ENCODE results near the gene ROPN1. TPM values are rescaled to one million over a fixed set of nuclear protein-coding genes. Genes with fewer than 3 reads are reported as not detected.
"Not testable (repeated sequence)": the region's sequence is repeated elsewhere in the genome, so short reads cannot be mapped to it uniquely, and the experiment has no call there.

Gene ROPN1
- total and polyA plus RNA-seq, 2 of the 4 experiments (the other 2 are of a cell fraction) = 0.03 to 0.18 TPM

- H3K9me3 ChIP-seq (ENCODE audit: control insufficient read depth, insufficient read depth, low read length); H3K18ac ChIP-seq (ENCODE audit: low read depth, low read length); H2AFZ ChIP-seq (replicated peaks; ENCODE audit: low read length, poor library complexity); H4K5ac ChIP-seq (ENCODE audit: low read depth, low read length); POLR2A ChIA-PET (ENCODE audit: unreplicated experiment); H3K56ac ChIP-seq (ENCODE audit: extremely low read depth, insufficient read depth, low read length); dilution Hi-C loops (cut with HindIII; ENCODE audit: low sequenced_read_pairs, unreplicated experiment); H3K23ac ChIP-seq (ENCODE audit: low read depth, low read length); H3K27ac ChIP-seq (ENCODE audit: insufficient read depth, low read length); ATAC-seq (ENCODE audit: low read depth); H2BK120ac ChIP-seq (ENCODE audit: low read depth, low read length); in situ Hi-C loops (cut with MboI; ENCODE audit: low sequenced_read_pairs); intact Hi-C loops (cut with micrococcal nuclease); H2BK20ac ChIP-seq (ENCODE audit: low read depth, low read length); H3K4ac ChIP-seq (ENCODE audit: low read depth, low read length); H3K36me3 ChIP-seq (ENCODE audit: control insufficient read depth, insufficient read depth, low read length); H3K14ac ChIP-seq (replicated peaks; ENCODE audit: low read depth, low read length); H3K9ac ChIP-seq (ENCODE audit: low read depth, low read length); H3K9me1 ChIP-seq (ENCODE audit: insufficient read depth, low read length); H2AK9ac ChIP-seq (replicated peaks; ENCODE audit: low read depth, low read length, poor library complexity); BruUV-seq (replicated peaks); H4K91ac ChIP-seq (ENCODE audit: insufficient read depth, low read depth, low read length); H4K8ac ChIP-seq (ENCODE audit: low read depth in 2 of 2, low read length in 2 of 2); H3K4me3 ChIP-seq (ENCODE audit: insufficient read depth, low read depth, low read length); H4K20me1 ChIP-seq (ENCODE audit: insufficient read depth, low read length); H2BK5ac ChIP-seq (ENCODE audit: low read depth, low read length, poor library complexity, severe bottlenecking); DNase-seq; H2AK5ac ChIP-seq (ENCODE audit: low read depth, low read length); CTCF ChIA-PET; H3K79me1 ChIP-seq (ENCODE audit: low read depth in 1 of 2, low read length in 2 of 2); H3K4me1 ChIP-seq (ENCODE audit: control insufficient read depth, insufficient read depth, low read length); H2BK15ac ChIP-seq (ENCODE audit: low read depth, low read length); H3K27me3 ChIP-seq (ENCODE audit: control insufficient read depth, insufficient read depth, low read length); H3K4me2 ChIP-seq (ENCODE audit: low read depth, low read length): not testable (repeated sequence)
- no CpG with 5 or more reads among the region's 2 CpGs for whole genome bisulfite sequencing, 2 experiments (ENCODE audit: extremely low coverage in 2 of 2, insufficient read length in 1 of 2)
Observed at GRCh38 chr3:123967260-123967659, 24.7 kb downstream of the ROPN1 start.

GRCh38 chr3:123966799-123967198, 25.1 kb downstream of the ROPN1 start:
- H3K18ac ChIP-seq (ENCODE audit: low read depth, low read length); ATAC-seq (ENCODE audit: low read depth); H3K9me1 ChIP-seq (ENCODE audit: insufficient read depth, low read length); H3K56ac ChIP-seq (ENCODE audit: extremely low read depth, insufficient read depth, low read length); H3K14ac ChIP-seq (replicated peaks; ENCODE audit: low read depth, low read length); BruUV-seq (replicated peaks); H3K23ac ChIP-seq (ENCODE audit: low read depth, low read length); DNase-seq; H4K20me1 ChIP-seq (ENCODE audit: insufficient read depth, low read length); intact Hi-C loops (cut with micrococcal nuclease); H3K79me1 ChIP-seq (ENCODE audit: low read depth in 1 of 2, low read length in 2 of 2); H2AK5ac ChIP-seq (ENCODE audit: low read depth, low read length); H2AFZ ChIP-seq (replicated peaks; ENCODE audit: low read length, poor library complexity); H2BK120ac ChIP-seq (ENCODE audit: low read depth, low read length); H3K9ac ChIP-seq (ENCODE audit: low read depth, low read length); CTCF ChIA-PET; H2BK5ac ChIP-seq (ENCODE audit: low read depth, low read length, poor library complexity, severe bottlenecking); H3K4ac ChIP-seq (ENCODE audit: low read depth, low read length); H3K36me3 ChIP-seq (ENCODE audit: control insufficient read depth, insufficient read depth, low read length); H3K4me1 ChIP-seq (ENCODE audit: control insufficient read depth, insufficient read depth, low read length); dilution Hi-C loops (cut with HindIII; ENCODE audit: low sequenced_read_pairs, unreplicated experiment); H3K27ac ChIP-seq (ENCODE audit: insufficient read depth, low read length); H3K4me3 ChIP-seq (ENCODE audit: insufficient read depth, low read depth, low read length); H2AK9ac ChIP-seq (replicated peaks; ENCODE audit: low read depth, low read length, poor library complexity); H4K8ac ChIP-seq (ENCODE audit: low read depth in 2 of 2, low read length in 2 of 2); H3K27me3 ChIP-seq (ENCODE audit: control insufficient read depth, insufficient read depth, low read length); H2BK20ac ChIP-seq (ENCODE audit: low read depth, low read length); H2BK15ac ChIP-seq (ENCODE audit: low read depth, low read length); H4K91ac ChIP-seq (ENCODE audit: insufficient read depth, low read depth, low read length); H3K9me3 ChIP-seq (ENCODE audit: control insufficient read depth, insufficient read depth, low read length); H4K5ac ChIP-seq (ENCODE audit: low read depth, low read length); in situ Hi-C loops (cut with MboI; ENCODE audit: low sequenced_read_pairs); POLR2A ChIA-PET (ENCODE audit: unreplicated experiment); H3K4me2 ChIP-seq (ENCODE audit: low read depth, low read length): not testable (repeated sequence)
- WGBS, 2 experiments (ENCODE audit: extremely low coverage in 2 of 2, insufficient read length in 1 of 2) = no CpG with 5 or more reads among the region's 1 CpG

Data from IMR-90 (cell line).